Measurements from ENCODE around the gene PRSS22.

The PRSS22 gene

GRCh38 chr16:2874912-2875362 lies 17.0 kb upstream of the PRSS22 start:
- H3K4me1 ChIP-seq (ENCODE audit: control insufficient read depth in 1 of 2, insufficient read depth in 2 of 2, low read length in 2 of 2) = peaks cover 0 to 9% of the 10 kb centered on the region in 2 donors
- no peaks in the 10 kb centered on the region for H3K27me3 ChIP-seq (ENCODE audit: low read depth, low read length)
- no peak overlapping the region for H3K4me3 ChIP-seq (ENCODE audit: low read depth in 1 of 2, low read length in 2 of 2)
- H3K27ac ChIP-seq (ENCODE audit: low read length) = no peak overlapping the region
- no peaks in the 10 kb centered on the region for H3K9me3 ChIP-seq (ENCODE audit: control insufficient read depth in 1 of 2, low read length in 2 of 2)
- no peaks in the 10 kb centered on the region for H3K36me3 ChIP-seq (ENCODE audit: control insufficient read depth in 1 of 2, insufficient read depth in 2 of 2, low read length in 2 of 2)

GRCh38 chr16:2874032-2874911 lies 16.3 kb upstream of the PRSS22 start:
- H3K4me3 ChIP-seq (ENCODE audit: low read depth in 1 of 2, low read length in 2 of 2) = no peak overlapping the region
- H3K27ac ChIP-seq (ENCODE audit: low read length) = no peak overlapping the region
- peaks cover 0 to 9% of the 10 kb centered on the region in 2 donors for H3K4me1 ChIP-seq (ENCODE audit: control insufficient read depth in 1 of 2, insufficient read depth in 2 of 2, low read length in 2 of 2)
- H3K36me3 ChIP-seq (ENCODE audit: control insufficient read depth in 1 of 2, insufficient read depth in 2 of 2, low read length in 2 of 2) = no peaks in the 10 kb centered on the region
- H3K9me3 ChIP-seq (ENCODE audit: control insufficient read depth in 1 of 2, low read length in 2 of 2) = no peaks in the 10 kb centered on the region
- no peaks in the 10 kb centered on the region for H3K27me3 ChIP-seq (ENCODE audit: low read depth, low read length)

GRCh38 chr16:2871926-2872325 lies 14.0 kb upstream of the PRSS22 start:
- Histone ChIP-seq H3K27me3 (ENCODE audit: low read depth, low read length) (no peaks in the 10 kb centered on the region), H3K4me1 (ENCODE audit: control insufficient read depth in 1 of 2, insufficient read depth in 2 of 2, low read length in 2 of 2) (peaks cover 0 to 15% of the 10 kb centered on the region in 2 donors), H3K4me3 (ENCODE audit: low read depth in 1 of 2, low read length in 2 of 2) (no peak overlapping the region), H3K9me3 (ENCODE audit: control insufficient read depth in 1 of 2, low read length in 2 of 2) (no peaks in the 10 kb centered on the region), H3K36me3 (ENCODE audit: control insufficient read depth in 1 of 2, insufficient read depth in 2 of 2, low read length in 2 of 2) (no peaks in the 10 kb centered on the region), H3K27ac (ENCODE audit: low read length) (no peak overlapping the region)

DNA sequence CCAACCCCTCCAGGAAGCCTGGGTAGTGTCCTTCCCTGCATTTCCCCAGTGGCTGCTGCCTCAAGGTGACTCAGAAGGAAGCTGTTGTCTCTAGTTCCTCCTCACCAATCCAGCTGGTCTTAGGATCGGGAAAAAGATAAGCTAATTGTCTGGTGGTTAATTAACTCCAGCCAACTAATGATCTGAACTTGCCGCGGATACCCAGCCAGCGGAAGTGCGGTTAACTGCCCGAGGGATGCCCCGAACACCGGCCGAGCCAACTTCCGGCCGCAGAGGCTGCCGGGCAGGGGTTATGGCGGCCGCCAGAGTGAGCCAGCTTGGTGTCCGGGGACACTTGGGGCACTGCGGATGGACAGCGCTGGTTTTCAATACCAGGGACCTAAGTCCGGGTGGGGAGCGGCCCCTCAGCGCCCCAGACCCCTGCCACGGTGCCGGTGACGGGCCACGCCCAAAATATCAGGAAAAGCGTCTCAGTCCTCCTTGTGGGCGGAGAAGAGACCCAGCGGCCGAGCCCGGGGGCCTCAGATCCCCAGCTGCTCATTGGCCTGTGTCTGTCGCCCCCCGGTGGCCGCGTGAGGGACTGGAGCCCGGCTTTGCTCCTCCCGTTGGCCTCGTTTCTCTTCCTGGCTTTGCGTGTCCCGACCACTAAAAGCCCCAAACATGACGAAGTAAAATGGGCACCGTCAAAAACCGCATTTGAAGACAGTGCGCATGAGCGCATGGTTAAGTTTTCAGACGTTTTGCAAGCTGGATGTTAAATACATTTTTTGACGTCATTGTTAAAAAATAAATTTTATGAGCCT lies 10.2 kb upstream of the PRSS22 start:
- Histone ChIP-seq H3K4me1 (ENCODE audit: control insufficient read depth in 1 of 2, insufficient read depth in 2 of 2, low read length in 2 of 2) (peaks cover 0 to 6% of the 10 kb centered on the region in 2 donors), H3K27ac (ENCODE audit: low read length) (peak overlapping the region; percentile 74), H3K4me3 (ENCODE audit: low read depth in 1 of 2, low read length in 2 of 2) (peak overlapping the region; percentile 70 to 74), H3K9me3 (ENCODE audit: control insufficient read depth in 1 of 2, low read length in 2 of 2) (no peaks in the 10 kb centered on the region), H3K36me3 (ENCODE audit: control insufficient read depth in 1 of 2, insufficient read depth in 2 of 2, low read length in 2 of 2) (no peaks in the 10 kb centered on the region), H3K27me3 (ENCODE audit: low read depth, low read length) (no peaks in the 10 kb centered on the region)

DNA sequence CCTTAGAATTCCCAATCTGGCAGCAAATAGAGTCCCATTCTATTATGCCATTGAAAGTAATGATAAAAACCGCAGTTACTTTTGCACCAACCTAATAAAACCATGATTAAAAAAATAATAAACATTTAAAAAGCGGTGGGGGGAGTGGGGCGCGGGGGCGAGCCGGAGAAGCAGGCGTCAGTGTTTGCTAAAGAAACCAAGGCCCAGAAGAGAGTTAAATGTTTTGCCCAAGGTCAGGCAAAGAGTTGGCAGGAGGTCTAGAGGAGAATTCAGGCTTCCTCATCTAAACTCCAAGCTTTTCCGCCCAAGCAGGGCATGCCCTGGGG lies 9.7 kb upstream of the PRSS22 start:
- Histone ChIP-seq H3K4me1 (ENCODE audit: control insufficient read depth in 1 of 2, insufficient read depth in 2 of 2, low read length in 2 of 2) (peaks cover 0 to 6% of the 10 kb centered on the region in 2 donors), H3K4me3 (ENCODE audit: low read depth in 1 of 2, low read length in 2 of 2) (peak overlapping the region; percentile 70 to 74), H3K27me3 (ENCODE audit: low read depth, low read length) (no peaks in the 10 kb centered on the region), H3K36me3 (ENCODE audit: control insufficient read depth in 1 of 2, insufficient read depth in 2 of 2, low read length in 2 of 2) (no peaks in the 10 kb centered on the region), H3K27ac (ENCODE audit: low read length) (peak overlapping the region; percentile 74), H3K9me3 (ENCODE audit: control insufficient read depth in 1 of 2, low read length in 2 of 2) (no peaks in the 10 kb centered on the region)

DNA sequence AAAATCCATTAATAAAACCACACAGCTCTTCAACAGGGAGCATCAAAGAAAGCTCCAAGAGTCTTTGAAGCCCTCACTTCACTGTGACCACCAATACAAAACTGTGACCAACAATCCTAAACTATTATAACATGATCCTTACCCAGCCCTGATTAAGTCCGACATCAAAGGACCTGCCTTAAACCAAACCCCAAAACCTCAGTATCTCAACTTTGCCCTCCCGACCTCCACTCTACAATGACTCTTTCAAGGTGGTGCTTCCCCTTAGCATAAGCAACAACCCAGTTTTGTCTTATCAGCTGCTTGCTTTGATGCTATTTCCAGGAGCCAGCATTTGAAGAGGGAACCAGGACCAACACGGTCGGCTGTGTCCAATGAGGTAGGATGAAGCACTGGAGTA lies 8.5 kb upstream of the PRSS22 start:
- Histone ChIP-seq H3K36me3 (ENCODE audit: control insufficient read depth in 1 of 2, insufficient read depth in 2 of 2, low read length in 2 of 2) (no peaks in the 10 kb centered on the region), H3K9me3 (ENCODE audit: control insufficient read depth in 1 of 2, low read length in 2 of 2) (peaks cover 0 to 2% of the 10 kb centered on the region in 2 donors), H3K27me3 (ENCODE audit: low read depth, low read length) (no peaks in the 10 kb centered on the region), H3K27ac (ENCODE audit: low read length) (no peak overlapping the region), H3K4me3 (ENCODE audit: low read depth in 1 of 2, low read length in 2 of 2) (no peak overlapping the region), H3K4me1 (ENCODE audit: control insufficient read depth in 1 of 2, insufficient read depth in 2 of 2, low read length in 2 of 2) (peaks cover 0 to 6% of the 10 kb centered on the region in 2 donors)

- Histone ChIP-seq H3K4me1 (ENCODE audit: control insufficient read depth in 1 of 2, insufficient read depth in 2 of 2, low read length in 2 of 2) (peaks cover 0 to 6% of the 10 kb centered on the region in 2 donors), H3K36me3 (ENCODE audit: control insufficient read depth in 1 of 2, insufficient read depth in 2 of 2, low read length in 2 of 2) (no peaks in the 10 kb centered on the region), H3K4me3 (ENCODE audit: low read depth in 1 of 2, low read length in 2 of 2) (no peak overlapping the region), H3K27me3 (ENCODE audit: low read depth, low read length) (no peaks in the 10 kb centered on the region), H3K27ac (ENCODE audit: low read length) (no peak overlapping the region), H3K9me3 (ENCODE audit: control insufficient read depth in 1 of 2, low read length in 2 of 2) (peaks cover 0 to 10% of the 10 kb centered on the region in 2 donors)
These were observed 7.7 kb upstream of the PRSS22 start for GRCh38 chr16:2865651-2866050.

- Histone ChIP-seq H3K4me3 (ENCODE audit: low read depth in 1 of 2, low read length in 2 of 2) (no peak overlapping the region), H3K27ac (ENCODE audit: low read length) (no peak overlapping the region), H3K27me3 (ENCODE audit: low read depth, low read length) (peaks cover 16% of the 10 kb centered on the region), H3K4me1 (ENCODE audit: control insufficient read depth in 1 of 2, insufficient read depth in 2 of 2, low read length in 2 of 2) (no peaks in the 10 kb centered on the region), H3K9me3 (ENCODE audit: control insufficient read depth in 1 of 2, low read length in 2 of 2) (peaks cover 0 to 20% of the 10 kb centered on the region in 2 donors), H3K36me3 (ENCODE audit: control insufficient read depth in 1 of 2, insufficient read depth in 2 of 2, low read length in 2 of 2) (no peaks in the 10 kb centered on the region)
These were observed 3.0 kb upstream of the PRSS22 start for GRCh38 chr16:2860826-2861567.

DNA sequence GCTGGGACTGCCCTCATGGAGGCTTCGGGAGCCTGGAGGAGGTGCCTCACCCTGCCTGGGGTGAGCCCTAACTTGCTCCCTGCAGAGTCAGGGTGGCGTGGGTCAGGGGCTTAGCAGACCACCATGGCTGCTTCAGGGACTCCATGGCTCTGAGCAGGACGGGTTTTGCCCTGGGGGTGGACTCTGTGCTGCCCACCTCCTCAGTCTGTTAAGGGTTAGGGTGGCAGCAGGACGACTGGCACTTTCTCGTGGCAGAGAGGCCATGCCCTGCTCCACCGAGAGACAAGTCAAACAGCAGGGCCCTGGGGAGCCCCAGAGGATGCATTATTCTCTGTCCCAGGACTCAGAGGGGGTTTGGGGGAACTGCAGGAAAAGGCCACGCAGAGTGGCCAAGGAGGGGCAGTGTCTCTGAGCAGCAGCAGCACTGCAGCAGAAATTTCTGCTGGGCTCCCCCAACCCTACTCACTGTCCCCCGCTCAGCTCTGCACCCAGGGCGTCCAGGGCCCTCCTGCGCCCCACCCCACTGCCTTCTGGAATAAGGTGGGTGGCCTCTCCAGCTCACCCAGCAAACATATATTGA lies 1.8 kb upstream of the PRSS22 start:
- Histone ChIP-seq H3K4me1 (ENCODE audit: control insufficient read depth in 1 of 2, insufficient read depth in 2 of 2, low read length in 2 of 2) (no peaks in the 10 kb centered on the region), H3K4me3 (ENCODE audit: low read depth in 1 of 2, low read length in 2 of 2) (no peak overlapping the region), H3K27me3 (ENCODE audit: low read depth, low read length) (peaks cover 16% of the 10 kb centered on the region), H3K27ac (ENCODE audit: low read length) (no peak overlapping the region), H3K9me3 (ENCODE audit: control insufficient read depth in 1 of 2, low read length in 2 of 2) (peaks cover 0 to 22% of the 10 kb centered on the region in 2 donors), H3K36me3 (ENCODE audit: control insufficient read depth in 1 of 2, insufficient read depth in 2 of 2, low read length in 2 of 2) (no peaks in the 10 kb centered on the region)

GRCh38 chr16:2858245-2859025 lies 465 bp upstream of the PRSS22 start:
- Histone ChIP-seq H3K9me3 (ENCODE audit: control insufficient read depth in 1 of 2, low read length in 2 of 2) (peaks cover 5 to 29% of the 10 kb centered on the region in 2 donors), H3K4me3 (ENCODE audit: low read depth in 1 of 2, low read length in 2 of 2) (no peak overlapping the region), H3K4me1 (ENCODE audit: control insufficient read depth in 1 of 2, insufficient read depth in 2 of 2, low read length in 2 of 2) (no peaks in the 10 kb centered on the region), H3K36me3 (ENCODE audit: control insufficient read depth in 1 of 2, insufficient read depth in 2 of 2, low read length in 2 of 2) (no peaks in the 10 kb centered on the region), H3K27me3 (ENCODE audit: low read depth, low read length) (peaks cover 16% of the 10 kb centered on the region), H3K27ac (ENCODE audit: low read length) (no peak overlapping the region)
